ENCODE results near the gene CSKMT. TPM values are rescaled to one million over a fixed set of nuclear protein-coding genes. Genes with fewer than 3 reads are reported as not detected.

CSKMT gene
- polyA plus RNA-seq, 1 donor (not counting 4 experiments of a cell fraction or from before 2014, with no cell fraction given), result 4.5 TPM

DNA sequence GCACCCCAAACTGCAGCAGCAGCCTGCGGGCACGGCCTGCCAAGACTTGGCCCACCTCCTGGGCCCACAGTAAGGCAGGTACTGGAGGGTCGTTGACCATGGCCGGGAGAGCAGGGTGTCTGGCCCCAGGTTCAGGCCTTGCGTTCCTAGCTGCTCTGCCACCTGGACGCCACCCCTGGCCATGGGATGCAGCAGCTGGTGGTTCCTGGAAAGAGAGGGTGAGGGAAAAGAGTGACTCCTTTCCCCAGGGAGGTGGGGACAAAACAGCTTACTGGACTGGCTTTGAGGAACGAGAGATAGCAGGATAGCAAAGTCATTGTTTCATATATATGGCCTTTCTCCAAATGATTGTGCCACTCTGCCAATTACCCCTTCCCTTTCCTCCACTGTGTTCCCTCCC is 40.3 kb downstream of the CSKMT start:
- H3K36me3 ChIP-seq (ENCODE audit: control insufficient read depth in 2 of 2, extremely low read depth in 1 of 2, insufficient read depth in 2 of 2, low read length in 2 of 2), result peaks cover 2 to 8% of the 10 kb centered on the region in 2 experiments
- no peaks in the 10 kb centered on the region for H3K79me2 ChIP-seq (ENCODE audit: control insufficient read depth, insufficient read depth, low read length)
- no peaks in the 10 kb centered on the region for H3K9me3 ChIP-seq (ENCODE audit: control insufficient read depth, low read depth, low read length)
- dilution Hi-C loops (cut with MboI; ENCODE audit: extremely low pct_ligation_motif_present, low sequenced_read_pairs), result no loop called here
- TF ChIP-seq EZH2 (IDR thresholded peaks at IDR 0.05; ENCODE audit: low read length), result no peak
- TF ChIP-seq, protein P1, sequence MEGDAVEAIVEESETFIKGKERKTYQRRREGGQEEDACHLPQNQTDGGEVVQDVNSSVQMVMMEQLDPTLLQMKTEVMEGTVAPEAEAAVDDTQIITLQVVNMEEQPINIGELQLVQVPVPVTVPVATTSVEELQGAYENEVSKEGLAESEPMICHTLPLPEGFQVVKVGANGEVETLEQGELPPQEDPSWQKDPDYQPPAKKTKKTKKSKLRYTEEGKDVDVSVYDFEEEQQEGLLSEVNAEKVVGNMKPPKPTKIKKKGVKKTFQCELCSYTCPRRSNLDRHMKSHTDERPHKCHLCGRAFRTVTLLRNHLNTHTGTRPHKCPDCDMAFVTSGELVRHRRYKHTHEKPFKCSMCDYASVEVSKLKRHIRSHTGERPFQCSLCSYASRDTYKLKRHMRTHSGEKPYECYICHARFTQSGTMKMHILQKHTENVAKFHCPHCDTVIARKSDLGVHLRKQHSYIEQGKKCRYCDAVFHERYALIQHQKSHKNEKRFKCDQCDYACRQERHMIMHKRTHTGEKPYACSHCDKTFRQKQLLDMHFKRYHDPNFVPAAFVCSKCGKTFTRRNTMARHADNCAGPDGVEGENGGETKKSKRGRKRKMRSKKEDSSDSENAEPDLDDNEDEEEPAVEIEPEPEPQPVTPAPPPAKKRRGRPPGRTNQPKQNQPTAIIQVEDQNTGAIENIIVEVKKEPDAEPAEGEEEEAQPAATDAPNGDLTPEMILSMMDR (optimal IDR thresholded peaks at IDR 0.05 in 1 of 3, IDR thresholded peaks at IDR 0.05 in 1 of 3, conservative IDR thresholded peaks at IDR 0.05 in 1 of 3; ENCODE audit: extremely low read depth in 1 of 3, insufficient read depth in 2 of 3, low read length in 3 of 3), result peak in 2 of 3 experiments; percentile 13 to 26
- peaks cover 36% of the 10 kb centered on the region for H3K4me1 ChIP-seq (ENCODE audit: control insufficient read depth, extremely low read depth, insufficient read depth, low read length)
- H3K4me2 ChIP-seq (ENCODE audit: control insufficient read depth, extremely low read depth, insufficient read depth, low read depth, low read length), result peak overlapping the region; percentile 99
- FAIRE-seq (no peak), DNase-seq (ENCODE audit: low read depth, low spot score) (no peak)
- no peaks in the 10 kb centered on the region for H3K9me1 ChIP-seq (ENCODE audit: control insufficient read depth, extremely low read depth, insufficient read depth, low read length)
- peak overlapping the region; percentile 87 for H3K27ac ChIP-seq (ENCODE audit: control insufficient read depth, insufficient read depth, low read length)
- H3K27me3 ChIP-seq (ENCODE audit: control insufficient read depth, extremely low read depth, insufficient read depth, low read length), result no peaks in the 10 kb centered on the region
- H2AFZ ChIP-seq (ENCODE audit: control insufficient read depth, low read length), result peak overlapping the region; percentile 92
- peak overlapping the region; percentile 59 to 95 (median 72) for H3K4me3 ChIP-seq (ENCODE audit: control insufficient read depth in 2 of 3, extremely low read depth in 1 of 3, insufficient read depth in 2 of 3, low read depth in 1 of 3, low read length in 3 of 3)
- peak overlapping the region; percentile 86 for H3K9ac ChIP-seq (ENCODE audit: control insufficient read depth, extremely low read depth, insufficient read depth, low read length)
- no peaks in the 10 kb centered on the region for H4K20me1 ChIP-seq (ENCODE audit: control insufficient read depth, extremely low read depth, insufficient read depth, low read length)

DNA sequence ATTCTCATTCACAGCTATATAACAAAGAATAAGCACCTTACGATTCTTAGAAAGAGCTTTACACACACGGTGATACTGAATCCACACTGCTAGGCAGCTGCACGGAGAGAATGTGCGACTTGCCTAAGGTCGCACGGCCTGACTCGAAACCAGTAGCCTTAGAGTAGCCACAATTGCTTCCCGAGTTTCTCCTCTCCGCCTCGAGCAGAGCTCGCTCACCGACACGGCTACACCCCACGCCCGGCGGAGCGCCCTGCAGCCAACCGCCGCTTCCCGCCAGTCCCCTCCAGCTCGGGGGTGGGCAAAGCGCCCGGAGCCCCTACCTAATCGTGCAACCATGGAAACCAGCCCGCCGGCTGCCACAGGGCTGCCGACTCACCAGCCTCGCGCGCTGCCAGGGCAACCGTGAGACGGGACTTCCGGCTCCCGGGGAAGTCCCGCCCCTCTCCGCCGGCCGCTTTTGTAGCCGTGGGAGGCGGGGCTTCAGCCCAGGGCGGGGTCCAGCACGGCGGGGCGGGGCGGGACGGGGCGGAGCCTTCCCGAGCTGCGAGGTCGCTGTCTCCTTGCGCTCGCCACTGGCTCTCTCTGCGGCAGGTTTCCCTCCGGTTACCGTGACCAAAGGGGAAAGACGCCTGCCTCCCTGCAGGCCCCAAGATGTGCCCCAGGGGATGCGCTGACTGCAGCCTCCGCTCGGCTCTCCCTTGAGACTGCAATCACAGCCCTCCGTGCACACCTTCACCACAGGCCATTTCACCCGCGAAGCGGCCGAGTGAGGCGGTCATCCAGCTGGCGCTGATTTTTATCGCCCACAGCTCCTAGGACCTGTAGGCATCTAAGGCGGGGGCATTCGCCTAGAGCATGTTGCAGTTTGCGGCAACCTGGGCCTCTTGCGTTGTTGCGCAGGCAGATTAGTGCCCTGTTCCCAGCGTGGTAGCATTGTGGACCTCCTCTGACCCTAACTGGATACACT is 41.1 kb downstream of the CSKMT start:
- TF ChIP-seq, protein P1 (optimal IDR thresholded peaks at IDR 0.05 in 1 of 3, IDR thresholded peaks at IDR 0.05 in 1 of 3, conservative IDR thresholded peaks at IDR 0.05 in 1 of 3; ENCODE audit: extremely low read depth in 1 of 3, insufficient read depth in 2 of 3, low read length in 3 of 3), result no peak
- TF ChIP-seq EZH2 (IDR thresholded peaks at IDR 0.05; ENCODE audit: low read length), result no peak
- H3K4me3 ChIP-seq (ENCODE audit: control insufficient read depth in 2 of 3, extremely low read depth in 1 of 3, insufficient read depth in 2 of 3, low read depth in 1 of 3, low read length in 3 of 3), result peak overlapping the region; percentile 59 to 95 (median 72)
- peak overlapping the region; percentile 86 for H3K9ac ChIP-seq (ENCODE audit: control insufficient read depth, extremely low read depth, insufficient read depth, low read length)
- peak overlapping the region; percentile 99 for H3K4me2 ChIP-seq (ENCODE audit: control insufficient read depth, extremely low read depth, insufficient read depth, low read depth, low read length)
- H3K9me1 ChIP-seq (ENCODE audit: control insufficient read depth, extremely low read depth, insufficient read depth, low read length), result no peaks in the 10 kb centered on the region
- FAIRE-seq (no peak), DNase-seq (ENCODE audit: low read depth, low spot score) (peak; percentile 73)
- no peaks in the 10 kb centered on the region for H3K79me2 ChIP-seq (ENCODE audit: control insufficient read depth, insufficient read depth, low read length)
- H3K27me3 ChIP-seq (ENCODE audit: control insufficient read depth, extremely low read depth, insufficient read depth, low read length), result no peaks in the 10 kb centered on the region
- dilution Hi-C loops (cut with MboI; ENCODE audit: extremely low pct_ligation_motif_present, low sequenced_read_pairs), result no loop called here
- no peaks in the 10 kb centered on the region for H4K20me1 ChIP-seq (ENCODE audit: control insufficient read depth, extremely low read depth, insufficient read depth, low read length)
- H3K36me3 ChIP-seq (ENCODE audit: control insufficient read depth in 2 of 2, extremely low read depth in 1 of 2, insufficient read depth in 2 of 2, low read length in 2 of 2), result peaks cover 2 to 11% of the 10 kb centered on the region in 2 experiments
- H3K27ac ChIP-seq (ENCODE audit: control insufficient read depth, insufficient read depth, low read length), result peak overlapping the region; percentile 87
- H3K4me1 ChIP-seq (ENCODE audit: control insufficient read depth, extremely low read depth, insufficient read depth, low read length), result peaks cover 36% of the 10 kb centered on the region
- peak overlapping the region; percentile 92 for H2AFZ ChIP-seq (ENCODE audit: control insufficient read depth, low read length)
- no peaks in the 10 kb centered on the region for H3K9me3 ChIP-seq (ENCODE audit: control insufficient read depth, low read depth, low read length)

All from keratinocyte (primary cell).